K562 (cell line): ENCODE results near the gene PPAN. TPM values are rescaled to one million over a fixed set of nuclear protein-coding genes. Genes with fewer than 3 reads are reported as not detected.

ENCODE experiments used
- ATAC-seq: fragments of 200-7000 bp; cut with Tn5 transposase; 3 replicates; pipeline ENCODE4 v1.9.1; 2020; ENCODE audit warnings: moderate library complexity
- BruUV-seq: library from RNA; stranded (reverse); fragments of 400-500 nt; replicated peaks from 2 replicates; lab custom pipeline; 2021; lab: Mats Ljungman, UMichigan
- CTCF ChIA-PET: fragments of 300-600 bp; formaldehyde crosslinking; extraction: SDS; loops from one replicate; lab custom pipeline; 2021; ENCODE audit warnings: low intra/inter-chr PET ratio; lab: Yijun Ruan, JAX
- POLR2A ChIA-PET: fragments of 300-600, 350-650 bp; sonication (Branson Sonifier 250); formaldehyde crosslinking; extraction: SDS; loops from one replicate; lab custom pipeline; 2021; ENCODE audit warnings: antibody characterized with exemption, inconsistent platforms; lab: Yijun Ruan, JAX
- DNase-seq, 4 experiments: peaks; one replicate each; pipeline versions ENCODE4 v3.0.0 to v3.0.0-alpha.2; 2011 to 2018; ENCODE audit warnings: low spot score in 3 of 4, mixed read lengths in 3 of 4; ENCODE audit errors: extremely low read depth in 1 of 4
- FAIRE-seq: peaks from 2 replicates; lab custom pipeline; 2011; peaks lifted over from hg19 to GRCh38; lab: Jason Lieb, UNC
- H2AFZ ChIP-seq: 2 replicates; pipeline ENCODE4 v1.6.0; 2011; ENCODE audit warnings: low read depth, low read length, control low read depth, inconsistent platforms
- H3K27ac ChIP-seq: fragments of 200-600 bp; 3 replicates; pipeline ENCODE4 v1.8.0; 2011; ENCODE audit warnings: low read depth, mild to moderate bottlenecking, control low read depth, inconsistent platforms, low read length, moderate library complexity, mixed read lengths; ENCODE audit errors: extremely low read depth
- H3K27me3 ChIP-seq, 2 experiments: fragments of 300-600 bp in 1 of 2; 2 replicates in 1 of 2; 3 replicates in 1 of 2; pipeline versions ENCODE4 v1.6.0 to v1.8.0; 2011; ENCODE audit warnings: inconsistent platforms in 2 of 2, low read length in 2 of 2, mild to moderate bottlenecking in 1 of 2, mixed read lengths in 1 of 2, moderate library complexity in 1 of 2; ENCODE audit not compliant: control insufficient read depth in 2 of 2, insufficient read depth in 2 of 2
- H3K36me3 ChIP-seq: fragments of 300-600 bp; 3 replicates; pipeline ENCODE4 v1.8.0; 2011; ENCODE audit warnings: mild to moderate bottlenecking, low read length, inconsistent platforms; ENCODE audit not compliant: control insufficient read depth, insufficient read depth
- H3K4me1 ChIP-seq, 2 experiments: fragments of 200-600 bp in 1 of 2; replicated peaks in 1 of 2; 2 replicates in 1 of 2; 3 replicates in 1 of 2; pipeline versions ENCODE4 v1.5.1 to v1.8.0; 2011; ENCODE audit warnings: inconsistent platforms in 2 of 2, low read length in 2 of 2, mild to moderate bottlenecking in 1 of 2, mixed read lengths in 1 of 2, moderate library complexity in 1 of 2; ENCODE audit not compliant: control insufficient read depth in 2 of 2, insufficient read depth in 2 of 2
- H3K4me2 ChIP-seq: 2 replicates; pipeline ENCODE4 v1.6.1; 2011; ENCODE audit warnings: low read length, control low read depth, inconsistent platforms, mixed read lengths; ENCODE audit not compliant: insufficient read depth
- H3K4me3 ChIP-seq: fragments of 200-600 bp; sonication (generic), shearing (Covaris generic); 2 replicates; pipeline ENCODE4 v1.5.1; 2016; ENCODE audit warnings: control low read depth, inconsistent platforms
- H3K79me2 ChIP-seq: fragments of 200-600 bp; 3 replicates; pipeline ENCODE4 v1.8.0; 2011; ENCODE audit warnings: low read length, inconsistent platforms; ENCODE audit not compliant: control insufficient read depth, insufficient read depth
- H3K9ac ChIP-seq, 2 experiments: 2 replicates each; pipeline versions ENCODE4 v1.6.0 to v1.6.1; 2011; ENCODE audit warnings: low read depth in 2 of 2, low read length in 2 of 2, control low read depth in 1 of 2, inconsistent platforms in 1 of 2, mild to moderate bottlenecking in 1 of 2, mixed read lengths in 1 of 2; ENCODE audit not compliant: insufficient read depth in 1 of 2
- H3K9me1 ChIP-seq: one replicate; pipeline ENCODE4 v1.6.0; 2011; ENCODE audit warnings: inconsistent platforms, mild to moderate bottlenecking, low read length, moderate library complexity; ENCODE audit not compliant: control insufficient read depth, insufficient read depth
- H3K9me3 ChIP-seq: replicated peaks from 2 replicates; pipeline ENCODE4 v1.5.1; 2011; ENCODE audit warnings: low read depth, low read length, inconsistent platforms; ENCODE audit not compliant: control insufficient read depth, insufficient read depth
- H4K20me1 ChIP-seq: replicated peaks from 2 replicates; pipeline ENCODE4 v1.6.1; 2011; ENCODE audit warnings: low read length, inconsistent platforms, mixed read lengths; ENCODE audit not compliant: control insufficient read depth, insufficient read depth
- COPS2 ChIP-seq: fragments of 450-650 bp; conservative IDR thresholded peaks from 2 replicates; pipeline ENCODE4 v1.6.1; 2016; ENCODE audit warnings: mild to moderate bottlenecking, moderate library complexity
- MCM7 ChIP-seq, 2 experiments: fragments of 450-650 bp; IDR thresholded peaks; 2 replicates each; pipeline ENCODE4 v1.6.1; 2016 to 2018
- NFE2 ChIP-seq: IDR thresholded peaks from 2 replicates; pipeline ENCODE4 v1.6.1; 2014; ENCODE audit warnings: antibody characterized with exemption, low read depth
- SMAD2 ChIP-seq: fragments of 150-350 bp; IDR thresholded peaks from 2 replicates; pipeline ENCODE4 v1.6.1; 2014; ENCODE audit warnings: low read depth, mild to moderate bottlenecking, low read length
- ZNF609 ChIP-seq: sonication (generic); formaldehyde crosslinking; IDR thresholded peaks from 2 replicates; pipeline ENCODE4 v1.8.1; 2023; ENCODE audit warnings: missing genetic modification reagents, mild to moderate bottlenecking, borderline replicate concordance
- WGBS: fragments of 100-300 bp; shearing (Covaris generic); methylation state at CpG from one replicate; pipeline ENCODE4 v1.1.6; 2016; ENCODE audit warnings: low coverage, mixed read lengths; ENCODE audit not compliant: insufficient coverage; ENCODE audit errors: missing lambda C conversion rate; 5-methylcytosine and 5-hydroxymethylcytosine counted together
- in situ Hi-C: fragments of 300-500 bp; cut with MboI; formaldehyde crosslinking; loops from 4 replicates; pipeline ENCODE4 v1.15.0; 2018; ENCODE audit warnings: inconsistent platforms, mixed read lengths
- intact Hi-C: fragments of 100-400 bp; cut with micrococcal nuclease; formaldehyde crosslinking; loops from 2 replicates; pipeline ENCODE4 v1.14.2; 2022
- polyA plus RNA-seq, 8 experiments: library from polyadenylated mRNA; depleted of rRNA in 4 of 8; stranded (reverse) in 5 of 8; unstranded in 3 of 8; fragments of >200 nt; fragmentation: Nextera tagmentation in 2 of 8; fragmentation: Illumina TruSeq in 1 of 8; extraction: Ambion mirVana in 2 of 8; extraction: Trizol in 1 of 8; gene quantifications; 2 replicates each; pipeline versions ENCODE4 v1.2.1 to v1.2.3, GENCODE V29; 2011 to 2014; ENCODE audit warnings: inconsistent platforms in 1 of 8, missing spikeins in 1 of 8
- total RNA-seq, 7 experiments: library from RNA; depleted of rRNA in 6 of 7; stranded (reverse); fragments of >200 nt in 6 of 7; fragmentation: Illumina TruSeq in 2 of 7; extraction: Trizol in 2 of 7; gene quantifications; 2 replicates each; pipeline versions ENCODE4 v1.2.1 to v1.2.3, GENCODE V29; 2011 to 2021; ENCODE audit warnings: low replicate concordance in 1 of 7
- TF ChIP-seq, protein P1 (sequence below), 3 experiments: fragments of 200-800 bp in 1 of 3; sonication (Bioruptor generic) in 1 of 3; sonication (generic) in 1 of 3; formaldehyde crosslinking in 1 of 3; IDR thresholded peaks; 2 replicates each; pipeline versions ENCODE4 v1.6.1 to v1.8.0; 2016 to 2022; ENCODE audit warnings: mild to moderate bottlenecking in 2 of 3, missing compliant biosample characterization in 2 of 3, missing genetic modification characterization in 2 of 3, missing genetic modification reagents in 1 of 3
- TF ChIP-seq, protein P2 (sequence below): fragments of 450-650 bp; IDR thresholded peaks from 2 replicates; pipeline ENCODE4 v1.6.1; 2016; ENCODE audit warnings: low read depth

Gene PPAN
- total and polyA plus RNA-seq, 9 of the 15 experiments (the other 6 are each of a cell fraction or from before 2014, with no cell fraction given), result 2.2 to 129 (median 59.1) TPM

- H3K4me3 ChIP-seq, result no peak overlapping the region
- peaks cover 3% of the 10 kb centered on the region; the same call in 1 of the 2 replicates for H3K9me3 ChIP-seq
- H3K36me3 ChIP-seq, result no peaks in the 10 kb centered on the region
- ATAC-seq (no peak), FAIRE-seq (no peak), DNase-seq (no peak)
- H4K20me1 ChIP-seq, result no peaks in the 10 kb centered on the region
- no peaks in the 10 kb centered on the region for H3K9me1 ChIP-seq
- 0% methylated on average over 5 of the region's 6 CpGs for WGBS
- H3K4me2 ChIP-seq, result no peak overlapping the region
- ChIA-PET POLR2A (no interaction called here), CTCF (no interaction called here)
- intact Hi-C loops (no loop called here), in situ Hi-C loops (no loop called here)
- H3K79me2 ChIP-seq, result no peaks in the 10 kb centered on the region
- H3K27me3 ChIP-seq, result peaks cover 8 to 12% of the 10 kb centered on the region in 2 experiments
- H3K4me1 ChIP-seq, result no peaks in the 10 kb centered on the region; a peak in 1 of 5 replicates
- no TSS peak for BruUV-seq
- no peak overlapping the region for H2AFZ ChIP-seq
- no peak overlapping the region for H3K27ac ChIP-seq
- H3K9ac ChIP-seq, result no peak overlapping the region
- TF ChIP-seq SMAD2, result no peak
- no peak for TF ChIP-seq ZNF609 (CRISPR knock-in tag)
- TF ChIP-seq COPS2, result no peak
- TF ChIP-seq, protein P1, sequence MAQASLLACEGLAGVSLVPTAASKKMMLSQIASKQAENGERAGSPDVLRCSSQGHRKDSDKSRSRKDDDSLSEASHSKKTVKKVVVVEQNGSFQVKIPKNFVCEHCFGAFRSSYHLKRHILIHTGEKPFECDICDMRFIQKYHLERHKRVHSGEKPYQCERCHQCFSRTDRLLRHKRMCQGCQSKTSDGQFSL (CRISPR knock-in tag; IDR thresholded peaks at IDR 0.05), result no peak
- TF ChIP-seq, protein P1 (tag; IDR thresholded peaks at IDR 0.05), result no peak
- no peak for TF ChIP-seq NFE2
- TF ChIP-seq, protein P2, sequence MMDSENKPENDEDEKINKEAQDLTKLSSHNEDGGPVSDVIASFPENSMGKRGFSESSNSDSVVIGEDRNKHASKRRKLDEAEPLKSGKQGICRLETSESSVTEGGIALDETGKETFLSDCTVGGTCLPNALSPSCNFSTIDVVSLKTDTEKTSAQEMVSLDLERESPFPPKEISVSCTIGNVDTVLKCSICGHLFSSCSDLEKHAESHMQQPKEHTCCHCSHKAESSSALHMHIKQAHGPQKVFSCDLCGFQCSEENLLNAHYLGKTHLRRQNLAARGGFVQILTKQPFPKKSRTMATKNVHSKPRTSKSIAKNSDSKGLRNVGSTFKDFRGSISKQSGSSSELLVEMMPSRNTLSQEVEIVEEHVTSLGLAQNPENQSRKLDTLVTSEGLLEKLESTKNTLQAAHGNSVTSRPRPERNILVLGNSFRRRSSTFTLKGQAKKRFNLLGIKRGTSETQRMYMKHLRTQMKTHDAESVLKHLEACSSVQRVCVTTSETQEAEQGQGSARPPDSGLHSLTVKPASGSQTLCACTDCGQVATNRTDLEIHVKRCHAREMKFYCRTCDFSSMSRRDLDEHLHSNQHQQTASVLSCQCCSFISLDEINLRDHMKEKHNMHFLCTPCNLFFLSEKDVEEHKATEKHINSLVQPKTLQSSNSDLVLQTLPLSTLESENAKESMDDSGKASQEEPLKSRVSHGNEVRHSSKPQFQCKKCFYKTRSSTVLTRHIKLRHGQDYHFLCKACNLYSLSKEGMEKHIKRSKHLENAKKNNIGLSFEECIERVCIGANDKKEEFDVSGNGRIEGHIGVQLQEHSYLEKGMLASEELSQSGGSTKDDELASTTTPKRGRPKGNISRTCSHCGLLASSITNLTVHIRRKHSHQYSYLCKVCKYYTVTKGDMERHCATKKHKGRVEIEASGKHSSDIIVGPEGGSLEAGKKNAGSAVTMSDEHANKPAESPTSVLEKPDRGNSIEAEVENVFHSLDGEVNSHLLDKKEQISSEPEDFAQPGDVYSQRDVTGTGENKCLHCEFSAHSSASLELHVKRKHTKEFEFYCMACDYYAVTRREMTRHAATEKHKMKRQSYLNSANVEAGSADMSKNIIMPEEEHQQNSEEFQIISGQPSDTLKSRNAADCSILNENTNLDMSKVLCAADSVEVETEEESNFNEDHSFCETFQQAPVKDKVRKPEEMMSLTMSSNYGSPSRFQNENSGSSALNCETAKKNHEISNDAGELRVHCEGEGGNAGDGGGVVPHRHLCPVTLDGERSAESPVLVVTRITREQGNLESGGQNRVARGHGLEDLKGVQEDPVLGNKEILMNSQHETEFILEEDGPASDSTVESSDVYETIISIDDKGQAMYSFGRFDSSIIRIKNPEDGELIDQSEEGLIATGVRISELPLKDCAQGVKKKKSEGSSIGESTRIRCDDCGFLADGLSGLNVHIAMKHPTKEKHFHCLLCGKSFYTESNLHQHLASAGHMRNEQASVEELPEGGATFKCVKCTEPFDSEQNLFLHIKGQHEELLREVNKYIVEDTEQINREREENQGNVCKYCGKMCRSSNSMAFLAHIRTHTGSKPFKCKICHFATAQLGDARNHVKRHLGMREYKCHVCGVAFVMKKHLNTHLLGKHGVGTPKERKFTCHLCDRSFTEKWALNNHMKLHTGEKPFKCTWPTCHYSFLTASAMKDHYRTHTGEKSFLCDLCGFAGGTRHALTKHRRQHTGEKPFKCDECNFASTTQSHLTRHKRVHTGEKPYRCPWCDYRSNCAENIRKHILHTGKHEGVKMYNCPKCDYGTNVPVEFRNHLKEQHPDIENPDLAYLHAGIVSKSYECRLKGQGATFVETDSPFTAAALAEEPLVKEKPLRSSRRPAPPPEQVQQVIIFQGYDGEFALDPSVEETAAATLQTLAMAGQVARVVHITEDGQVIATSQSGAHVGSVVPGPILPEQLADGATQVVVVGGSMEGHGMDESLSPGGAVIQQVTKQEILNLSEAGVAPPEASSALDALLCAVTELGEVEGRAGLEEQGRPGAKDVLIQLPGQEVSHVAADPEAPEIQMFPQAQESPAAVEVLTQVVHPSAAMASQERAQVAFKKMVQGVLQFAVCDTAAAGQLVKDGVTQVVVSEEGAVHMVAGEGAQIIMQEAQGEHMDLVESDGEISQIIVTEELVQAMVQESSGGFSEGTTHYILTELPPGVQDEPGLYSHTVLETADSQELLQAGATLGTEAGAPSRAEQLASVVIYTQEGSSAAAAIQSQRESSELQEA, result 0 out of 2 replicates have a peak, but pooled peaks have one; percentile 14
- TF ChIP-seq MCM7 (IDR thresholded peaks at IDR 0.05), result no peak
Observed at GRCh38 chr19:10076535-10076934, 29.6 kb upstream of the PPAN start.
